Activated CD8-positive, alpha-beta memory T cell treated with anti-CD3 and anti-CD28 coated beads for 4 hours (primary cell): ENCODE data around the gene RNASE12.
"Not testable (repeated sequence)": the region's sequence is repeated elsewhere in the genome, so short reads cannot be mapped to it uniquely, and the experiment has no call there.

Experiments
- DNase-seq, 2 donors: peaks; one replicate each; pipeline ENCODE4 v3.0.0-alpha.2; 2020; ENCODE audit warnings: low read depth in 2 of 2

The RNASE12 gene

GRCh38 chr14:20583142-20583541 is 8.0 kb downstream of the RNASE12 start:
- DNase-seq, result no peak

- no peak for DNase-seq
Observed at GRCh38 chr14:20580242-20580641, 10.9 kb downstream of the RNASE12 start.

GRCh38 chr14:20578784-20579502 is 12.2 kb downstream of the RNASE12 start:
- DNase-seq, result no peak

- DNase-seq, result no peak
Observed at GRCh38 chr14:20578325-20578724, 12.9 kb downstream of the RNASE12 start.

GRCh38 chr14:20572382-20572990 is 18.7 kb downstream of the RNASE12 start:
- not testable (repeated sequence) for DNase-seq

- DNase-seq, result not testable (repeated sequence)
Observed at GRCh38 chr14:20570720-20571119, 20.5 kb downstream of the RNASE12 start.

- DNase-seq, result not testable (repeated sequence)
Observed at GRCh38 chr14:20569865-20570264, 21.3 kb downstream of the RNASE12 start.

GRCh38 chr14:20569066-20569465 is 22.1 kb downstream of the RNASE12 start:
- DNase-seq, result no peak

- no peak for DNase-seq
Observed at GRCh38 chr14:20568393-20568792, 22.8 kb downstream of the RNASE12 start.

GRCh38 chr14:20567199-20567598 is 24.0 kb downstream of the RNASE12 start:
- DNase-seq, result not testable (repeated sequence)

- no peak for DNase-seq
Observed at GRCh38 chr14:20564501-20564997, 26.6 kb downstream of the RNASE12 start.

GRCh38 chr14:20563971-20564370 is 27.2 kb downstream of the RNASE12 start:
- no peak for DNase-seq

GRCh38 chr14:20560961-20561360 is 30.2 kb downstream of the RNASE12 start, which contains the start of gene RNASE9:
RNASE9 (minus strand) TSS chr14:20561047.
- no peak for DNase-seq

- no peak for DNase-seq
Observed at GRCh38 chr14:20559461-20559904, 31.7 kb downstream of the RNASE12 start.

- DNase-seq, result no peak
Observed at GRCh38 chr14:20557212-20557542, 34.0 kb downstream of the RNASE12 start.

- no peak for DNase-seq
Observed at GRCh38 chr14:20556500-20557211, 34.5 kb downstream of the RNASE12 start.

- DNase-seq, result no peak
Observed at GRCh38 chr14:20555845-20556244, 35.3 kb downstream of the RNASE12 start.

- no peak for DNase-seq
Observed at GRCh38 chr14:20553024-20553423, 38.2 kb downstream of the RNASE12 start.

- DNase-seq, result no peak
Observed at GRCh38 chr14:20551606-20552005, 39.6 kb downstream of the RNASE12 start.

- DNase-seq, result no peak
Observed at GRCh38 chr14:20550926-20551325, 40.2 kb downstream of the RNASE12 start.

- no peak for DNase-seq
Observed at GRCh38 chr14:20548414-20549158, 42.6 kb downstream of the RNASE12 start.

- DNase-seq, result no peak
Observed at GRCh38 chr14:20546877-20547276, 44.3 kb downstream of the RNASE12 start.
